A549 (cell line): ENCODE data around the gene ARHGAP10.

Experiments used
- CHD2 ChIP-seq: fragments of 150-350 bp; IDR thresholded peaks from 2 replicates; pipeline ENCODE4 v1.6.1; 2014; ENCODE audit warnings: low read length; ENCODE audit not compliant: partially characterized antibody
- EP300 ChIP-seq, 2 experiments: fragments of >200 bp; sonication (Bioruptor Twin); formaldehyde crosslinking; IDR thresholded peaks; 2 replicates in 1 of 2; 3 replicates in 1 of 2; pipeline ENCODE4 v1.6.1; 2016 to 2017
- NFE2L2 ChIP-seq: fragments of 150-350 bp; conservative IDR thresholded peaks from 2 replicates; pipeline ENCODE4 v1.6.1; 2014; ENCODE audit warnings: low read length
- POLR2A ChIP-seq: IDR thresholded peaks from 2 replicates; pipeline ENCODE4 v1.6.1; 2012; ENCODE audit warnings: mild to moderate bottlenecking, low read length
- POLR2AphosphoS2 ChIP-seq: conservative IDR thresholded peaks from 2 replicates; pipeline ENCODE4 v1.6.1; 2012; ENCODE audit warnings: low read length, improper control_type of control experiment, inconsistent platforms
- SMC3 ChIP-seq: fragments of >200 bp; sonication (Bioruptor Twin); formaldehyde crosslinking; IDR thresholded peaks from 3 replicates; pipeline ENCODE4 v1.6.1; 2018; ENCODE audit warnings: inconsistent platforms
- ZFP36 ChIP-seq: fragments of 450-650 bp; IDR thresholded peaks from 2 replicates; pipeline ENCODE4 v1.6.1; 2014; ENCODE audit warnings: borderline replicate concordance; ENCODE audit not compliant: partially characterized antibody
- TF ChIP-seq, protein P1 (sequence below): fragments of >200 bp; sonication (Bioruptor Twin); formaldehyde crosslinking; IDR thresholded peaks from 3 replicates; pipeline ENCODE4 v1.5.1; 2016

DNA sequence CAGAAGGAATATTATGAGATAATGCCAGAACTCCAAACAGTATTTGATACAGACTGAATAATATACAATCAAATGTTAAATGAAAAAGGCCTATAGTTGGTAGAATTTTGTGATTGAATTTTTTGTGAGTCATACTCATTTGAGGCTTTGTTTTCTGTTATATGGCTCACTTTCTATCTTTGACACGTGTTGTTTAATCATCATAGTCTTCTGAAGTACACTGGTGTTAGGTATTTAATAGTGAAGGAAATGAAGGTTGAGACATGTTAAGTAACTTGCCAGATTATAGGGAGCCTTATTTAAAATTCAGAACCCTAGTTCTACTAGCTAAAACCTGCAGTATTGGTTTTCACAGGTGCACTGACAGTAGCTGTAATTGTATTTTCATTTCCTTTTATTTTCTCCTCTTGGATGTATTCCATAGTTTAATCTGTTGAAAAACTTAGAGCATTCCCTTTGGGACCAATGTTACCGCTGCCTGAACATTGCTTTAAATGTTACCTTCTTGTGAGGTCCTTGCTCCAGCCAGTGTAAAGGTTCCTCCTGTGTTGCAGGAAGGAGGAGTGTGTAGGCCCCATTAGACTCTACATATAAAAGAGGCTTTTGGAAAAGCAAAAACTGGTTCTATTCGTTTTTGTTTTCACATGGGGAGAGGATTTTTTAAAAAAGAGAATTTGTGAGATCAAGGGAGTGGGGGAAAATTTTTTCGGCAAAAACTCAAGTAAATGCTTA lies 224.1 kb downstream of the ARHGAP10 start:
- TF ChIP-seq, protein P1, sequence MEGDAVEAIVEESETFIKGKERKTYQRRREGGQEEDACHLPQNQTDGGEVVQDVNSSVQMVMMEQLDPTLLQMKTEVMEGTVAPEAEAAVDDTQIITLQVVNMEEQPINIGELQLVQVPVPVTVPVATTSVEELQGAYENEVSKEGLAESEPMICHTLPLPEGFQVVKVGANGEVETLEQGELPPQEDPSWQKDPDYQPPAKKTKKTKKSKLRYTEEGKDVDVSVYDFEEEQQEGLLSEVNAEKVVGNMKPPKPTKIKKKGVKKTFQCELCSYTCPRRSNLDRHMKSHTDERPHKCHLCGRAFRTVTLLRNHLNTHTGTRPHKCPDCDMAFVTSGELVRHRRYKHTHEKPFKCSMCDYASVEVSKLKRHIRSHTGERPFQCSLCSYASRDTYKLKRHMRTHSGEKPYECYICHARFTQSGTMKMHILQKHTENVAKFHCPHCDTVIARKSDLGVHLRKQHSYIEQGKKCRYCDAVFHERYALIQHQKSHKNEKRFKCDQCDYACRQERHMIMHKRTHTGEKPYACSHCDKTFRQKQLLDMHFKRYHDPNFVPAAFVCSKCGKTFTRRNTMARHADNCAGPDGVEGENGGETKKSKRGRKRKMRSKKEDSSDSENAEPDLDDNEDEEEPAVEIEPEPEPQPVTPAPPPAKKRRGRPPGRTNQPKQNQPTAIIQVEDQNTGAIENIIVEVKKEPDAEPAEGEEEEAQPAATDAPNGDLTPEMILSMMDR: no peak
- TF ChIP-seq ZFP36 (no peak), EP300 (IDR thresholded peaks at IDR 0.05) (no peak), CHD2 (no peak), POLR2A (no peak), POLR2AphosphoS2 (no peak), NFE2L2 (no peak), SMC3 (no peak)
